NB4 (cell line): ENCODE data around the gene GRM5.

Experiments
- DNase-seq: peaks from one replicate; pipeline ENCODE4 v3.0.0; 2010; ENCODE audit warnings: low read depth
- H3K4me3 ChIP-seq: one replicate; pipeline ENCODE4 v1.5.1; 2011; ENCODE audit warnings: mild to moderate bottlenecking, low read depth, low read length, moderate library complexity
- MAX ChIP-seq: IDR thresholded peaks from 2 replicates; pipeline ENCODE4 v1.6.1; 2011; ENCODE audit warnings: low read depth, low read length
- MYC ChIP-seq: IDR thresholded peaks from 2 replicates; pipeline ENCODE4 v1.6.1; 2011; ENCODE audit warnings: low read depth, low read length
- POLR2A ChIP-seq: IDR thresholded peaks from 2 replicates; pipeline ENCODE4 v1.6.1; 2011; ENCODE audit warnings: mild to moderate bottlenecking; ENCODE audit not compliant: insufficient read length; ENCODE audit errors: extremely low read depth
- TF ChIP-seq, protein P1 (sequence below): IDR thresholded peaks from one replicate; pipeline ENCODE4 v1.5.1; 2012; ENCODE audit warnings: low read depth, low read length

GRM5 gene

GRCh38 chr11:88604260-88604659, 461.5 kb downstream of the GRM5 start:
- TF ChIP-seq POLR2A: no peak
- TF ChIP-seq MAX: no peak
- TF ChIP-seq MYC: no peak
- TF ChIP-seq, protein P1, sequence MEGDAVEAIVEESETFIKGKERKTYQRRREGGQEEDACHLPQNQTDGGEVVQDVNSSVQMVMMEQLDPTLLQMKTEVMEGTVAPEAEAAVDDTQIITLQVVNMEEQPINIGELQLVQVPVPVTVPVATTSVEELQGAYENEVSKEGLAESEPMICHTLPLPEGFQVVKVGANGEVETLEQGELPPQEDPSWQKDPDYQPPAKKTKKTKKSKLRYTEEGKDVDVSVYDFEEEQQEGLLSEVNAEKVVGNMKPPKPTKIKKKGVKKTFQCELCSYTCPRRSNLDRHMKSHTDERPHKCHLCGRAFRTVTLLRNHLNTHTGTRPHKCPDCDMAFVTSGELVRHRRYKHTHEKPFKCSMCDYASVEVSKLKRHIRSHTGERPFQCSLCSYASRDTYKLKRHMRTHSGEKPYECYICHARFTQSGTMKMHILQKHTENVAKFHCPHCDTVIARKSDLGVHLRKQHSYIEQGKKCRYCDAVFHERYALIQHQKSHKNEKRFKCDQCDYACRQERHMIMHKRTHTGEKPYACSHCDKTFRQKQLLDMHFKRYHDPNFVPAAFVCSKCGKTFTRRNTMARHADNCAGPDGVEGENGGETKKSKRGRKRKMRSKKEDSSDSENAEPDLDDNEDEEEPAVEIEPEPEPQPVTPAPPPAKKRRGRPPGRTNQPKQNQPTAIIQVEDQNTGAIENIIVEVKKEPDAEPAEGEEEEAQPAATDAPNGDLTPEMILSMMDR: no peak
- no peak overlapping the region for H3K4me3 ChIP-seq
- DNase-seq: no peak

DNA sequence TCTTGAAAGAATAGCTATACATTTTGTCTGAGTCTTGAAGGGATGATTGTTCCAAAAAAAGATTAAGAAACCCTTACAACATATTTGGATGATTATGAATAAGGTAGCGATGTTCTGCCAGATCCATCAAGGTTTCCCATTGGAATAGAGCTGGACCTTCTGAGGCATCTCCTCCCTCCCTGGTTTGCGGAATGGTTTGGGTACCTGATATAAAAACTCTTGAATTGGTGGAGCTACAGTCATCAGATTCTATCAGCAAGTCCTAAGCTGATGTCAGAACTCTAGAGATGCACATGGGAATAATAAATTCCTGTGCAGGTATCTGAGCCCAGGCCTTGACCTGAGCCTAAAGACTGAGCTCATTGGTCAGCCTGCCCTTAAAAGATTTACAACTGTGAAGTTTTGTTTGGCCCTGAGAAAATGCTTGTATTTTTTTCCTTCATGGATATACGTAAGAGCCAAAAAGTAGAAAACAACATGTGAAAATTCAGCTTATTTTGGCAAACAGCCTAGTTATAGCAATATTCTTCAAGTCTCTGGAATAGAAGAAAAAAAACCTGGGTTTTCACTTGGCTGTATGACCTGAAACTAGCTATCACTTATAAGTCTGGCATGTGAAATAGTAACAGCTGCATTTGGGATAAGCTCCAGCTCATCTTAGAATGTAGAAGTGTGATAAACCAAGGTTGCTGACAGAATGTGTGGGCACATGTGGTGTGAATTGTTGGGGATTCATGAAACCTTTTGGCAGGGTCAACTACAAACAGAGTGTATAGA, 462.5 kb downstream of the GRM5 start:
- TF ChIP-seq MAX (no peak), MYC (no peak), POLR2A (no peak)
- TF ChIP-seq, protein P1: no peak
- no peak overlapping the region for H3K4me3 ChIP-seq
- DNase-seq: no peak

DNA sequence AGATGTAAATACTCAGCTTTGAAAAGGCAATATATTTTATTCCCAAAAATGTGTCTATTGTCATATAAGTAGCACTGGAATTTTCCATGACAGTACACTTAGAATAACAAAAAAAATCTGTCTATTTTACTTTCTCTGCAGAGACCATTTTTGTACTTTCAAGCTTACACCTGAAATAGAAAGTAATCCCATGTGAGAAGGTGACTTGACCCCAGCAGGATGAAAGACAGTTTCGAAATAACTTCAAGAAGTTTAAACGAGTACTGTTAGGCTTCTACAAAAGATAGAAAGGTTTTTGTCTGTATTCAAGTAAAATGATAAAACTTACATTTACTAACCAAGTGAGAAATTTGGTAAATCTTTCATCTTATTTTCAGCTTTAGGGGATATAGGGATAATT, 468.4 kb downstream of the GRM5 start:
- TF ChIP-seq MAX: no peak
- TF ChIP-seq POLR2A: no peak
- TF ChIP-seq MYC: no peak
- TF ChIP-seq, protein P1: no peak
- no peak for DNase-seq
- H3K4me3 ChIP-seq: no peak overlapping the region

GRCh38 chr11:88596786-88597185, 469.0 kb downstream of the GRM5 start:
- DNase-seq: no peak
- TF ChIP-seq POLR2A (no peak), MAX (no peak), MYC (no peak)
- TF ChIP-seq, protein P1: no peak
- H3K4me3 ChIP-seq: no peak overlapping the region

- no peak overlapping the region for H3K4me3 ChIP-seq
- no peak for DNase-seq
- TF ChIP-seq MAX: no peak
- TF ChIP-seq POLR2A: no peak
- TF ChIP-seq, protein P1: no peak
- no peak for TF ChIP-seq MYC
Measured at GRCh38 chr11:88594274-88594950, 471.4 kb downstream of the GRM5 start.
